ENCODE data around the gene ACBD6.
"Not testable (repeated sequence)": the region's sequence is repeated elsewhere in the genome, so short reads cannot be mapped to it uniquely, and the experiment has no call there.

ACBD6 gene

GRCh38 chr1:180482425-180483275 is 19.7 kb downstream of the ACBD6 start:
- Histone ChIP-seq H3K4me3 (ENCODE audit: low read depth in 1 of 2, low read length in 2 of 2) (no peak overlapping the region), H3K27me3 (ENCODE audit: low read depth, low read length) (no peaks in the 10 kb centered on the region), H3K4me1 (ENCODE audit: control insufficient read depth in 1 of 2, insufficient read depth in 2 of 2, low read length in 2 of 2) (peaks cover 0 to 3% of the 10 kb centered on the region in 2 donors), H3K36me3 (ENCODE audit: control insufficient read depth in 1 of 2, insufficient read depth in 2 of 2, low read length in 2 of 2) (peaks cover 12 to 21% of the 10 kb centered on the region in 2 donors), H3K9me3 (ENCODE audit: control insufficient read depth in 1 of 2, low read length in 2 of 2) (no peaks in the 10 kb centered on the region), H3K27ac (ENCODE audit: low read length) (no peak overlapping the region)

DNA sequence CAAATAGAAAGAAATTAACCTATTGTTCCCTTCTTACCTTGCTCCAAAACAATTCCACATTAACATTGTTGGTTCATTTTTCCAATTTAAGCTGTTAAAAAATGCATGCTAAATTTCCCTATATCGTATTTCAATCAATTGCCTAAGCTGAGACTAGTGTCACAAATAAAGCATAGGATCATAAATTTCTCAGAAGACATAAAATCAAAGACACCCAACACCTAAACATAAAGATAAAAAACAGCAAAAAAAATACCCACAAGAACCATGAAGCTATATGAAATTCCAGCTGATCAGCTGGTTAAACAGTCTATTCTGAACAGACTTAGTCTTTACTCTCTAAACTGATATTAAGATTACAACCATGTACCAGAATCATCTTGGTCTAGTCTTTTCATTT is 32.3 kb downstream of the ACBD6 start:
- H3K36me3 ChIP-seq (ENCODE audit: control insufficient read depth in 1 of 2, insufficient read depth in 2 of 2, low read length in 2 of 2): peaks cover 0 to 4% of the 10 kb centered on the region in 2 donors
- H3K4me1 ChIP-seq (ENCODE audit: control insufficient read depth in 1 of 2, insufficient read depth in 2 of 2, low read length in 2 of 2): no peaks in the 10 kb centered on the region
- no peak overlapping the region for H3K27ac ChIP-seq (ENCODE audit: low read length)
- H3K4me3 ChIP-seq (ENCODE audit: low read depth in 1 of 2, low read length in 2 of 2): no peak overlapping the region
- no peaks in the 10 kb centered on the region for H3K27me3 ChIP-seq (ENCODE audit: low read depth, low read length)
- peaks cover 0 to 4% of the 10 kb centered on the region in 2 donors for H3K9me3 ChIP-seq (ENCODE audit: control insufficient read depth in 1 of 2, low read length in 2 of 2)

DNA sequence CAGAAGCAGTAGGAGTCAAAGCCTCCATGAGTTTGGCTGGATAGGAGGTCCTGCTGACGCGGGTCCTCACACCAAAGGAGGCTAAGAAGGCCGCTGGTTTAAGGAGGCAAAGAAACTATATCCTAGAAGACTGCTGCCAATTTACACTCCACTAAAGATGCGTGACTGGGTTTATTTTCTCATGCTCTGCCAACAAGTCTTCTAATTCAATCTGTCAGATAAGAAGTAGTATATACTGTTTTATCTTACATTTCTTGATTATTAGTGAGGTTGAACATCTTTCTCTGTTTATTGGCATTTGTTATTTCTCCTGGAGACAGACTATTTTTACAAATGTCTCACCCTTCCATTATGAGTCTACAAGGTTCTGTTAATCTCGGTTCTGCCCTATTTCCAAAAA is 34.1 kb downstream of the ACBD6 start:
- Histone ChIP-seq H3K4me3 (ENCODE audit: low read depth in 1 of 2, low read length in 2 of 2) (no peak overlapping the region), H3K9me3 (ENCODE audit: control insufficient read depth in 1 of 2, low read length in 2 of 2) (peaks cover 0 to 13% of the 10 kb centered on the region in 2 donors), H3K27me3 (ENCODE audit: low read depth, low read length) (no peaks in the 10 kb centered on the region), H3K36me3 (ENCODE audit: control insufficient read depth in 1 of 2, insufficient read depth in 2 of 2, low read length in 2 of 2) (peaks cover 0 to 4% of the 10 kb centered on the region in 2 donors), H3K27ac (ENCODE audit: low read length) (no peak overlapping the region), H3K4me1 (ENCODE audit: control insufficient read depth in 1 of 2, insufficient read depth in 2 of 2, low read length in 2 of 2) (no peaks in the 10 kb centered on the region)

DNA sequence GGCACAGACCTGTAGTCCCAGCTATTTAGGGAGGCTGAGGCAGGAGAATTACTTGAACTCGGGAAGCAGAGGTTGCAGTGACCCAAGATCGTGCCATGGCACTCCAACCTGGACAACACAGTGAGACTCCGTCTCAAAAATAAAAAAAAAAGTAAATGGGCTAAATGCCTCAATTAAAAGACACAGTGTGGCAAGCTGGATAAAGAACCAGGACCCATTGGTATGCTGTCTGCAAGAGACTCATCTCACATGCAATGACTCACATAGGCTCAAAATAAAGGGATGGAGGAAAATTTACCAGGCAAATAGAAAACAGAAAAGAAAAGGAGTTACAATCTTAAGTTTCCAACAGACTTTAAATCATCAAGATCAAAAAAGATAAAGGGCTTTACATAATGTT is 40.3 kb downstream of the ACBD6 start:
- no peaks in the 10 kb centered on the region for H3K27me3 ChIP-seq (ENCODE audit: low read depth, low read length)

GRCh38 chr1:180461682-180462081 is 40.7 kb downstream of the ACBD6 start:
- peaks cover 0 to 29% of the 10 kb centered on the region in 2 donors for H3K9me3 ChIP-seq (ENCODE audit: control insufficient read depth in 1 of 2, low read length in 2 of 2)
- H3K27me3 ChIP-seq (ENCODE audit: low read depth, low read length); H3K36me3 ChIP-seq (ENCODE audit: control insufficient read depth in 1 of 2, insufficient read depth in 2 of 2, low read length in 2 of 2); H3K4me3 ChIP-seq (ENCODE audit: low read depth in 1 of 2, low read length in 2 of 2); H3K27ac ChIP-seq (ENCODE audit: low read length); H3K4me1 ChIP-seq (ENCODE audit: control insufficient read depth in 1 of 2, insufficient read depth in 2 of 2, low read length in 2 of 2): not testable (repeated sequence)

More for the DNA sequence above, 40.3 kb downstream of the ACBD6 start:
- H3K9me3 ChIP-seq (ENCODE audit: control insufficient read depth in 1 of 2, low read length in 2 of 2): peaks cover 0 to 29% of the 10 kb centered on the region in 2 donors
- H3K4me3 ChIP-seq (ENCODE audit: low read depth in 1 of 2, low read length in 2 of 2): no peak overlapping the region
- H3K4me1 ChIP-seq (ENCODE audit: control insufficient read depth in 1 of 2, insufficient read depth in 2 of 2, low read length in 2 of 2): no peaks in the 10 kb centered on the region
- no peak overlapping the region for H3K27ac ChIP-seq (ENCODE audit: low read length)
- H3K36me3 ChIP-seq (ENCODE audit: control insufficient read depth in 1 of 2, insufficient read depth in 2 of 2, low read length in 2 of 2): peaks cover 0 to 4% of the 10 kb centered on the region in 2 donors

- Histone ChIP-seq H3K36me3 (ENCODE audit: control insufficient read depth in 1 of 2, insufficient read depth in 2 of 2, low read length in 2 of 2) (no peaks in the 10 kb centered on the region), H3K27me3 (ENCODE audit: low read depth, low read length) (no peaks in the 10 kb centered on the region), H3K4me1 (ENCODE audit: control insufficient read depth in 1 of 2, insufficient read depth in 2 of 2, low read length in 2 of 2) (no peaks in the 10 kb centered on the region), H3K9me3 (ENCODE audit: control insufficient read depth in 1 of 2, low read length in 2 of 2) (peaks cover 0 to 21% of the 10 kb centered on the region in 2 donors), H3K27ac (ENCODE audit: low read length) (no peak overlapping the region), H3K4me3 (ENCODE audit: low read depth in 1 of 2, low read length in 2 of 2) (no peak overlapping the region)
Observed at GRCh38 chr1:180458807-180459206, 43.6 kb downstream of the ACBD6 start.

- H3K27ac ChIP-seq (ENCODE audit: low read length): no peak overlapping the region
- H3K36me3 ChIP-seq (ENCODE audit: control insufficient read depth in 1 of 2, insufficient read depth in 2 of 2, low read length in 2 of 2): peaks cover 0 to 9% of the 10 kb centered on the region in 2 donors
- no peak overlapping the region for H3K4me3 ChIP-seq (ENCODE audit: low read depth in 1 of 2, low read length in 2 of 2)
- no peaks in the 10 kb centered on the region for H3K4me1 ChIP-seq (ENCODE audit: control insufficient read depth in 1 of 2, insufficient read depth in 2 of 2, low read length in 2 of 2)
- no peaks in the 10 kb centered on the region for H3K27me3 ChIP-seq (ENCODE audit: low read depth, low read length)
- H3K9me3 ChIP-seq (ENCODE audit: control insufficient read depth in 1 of 2, low read length in 2 of 2): peaks cover 0 to 12% of the 10 kb centered on the region in 2 donors
Observed at GRCh38 chr1:180456191-180456590, 46.2 kb downstream of the ACBD6 start.

- Histone ChIP-seq H3K27ac (ENCODE audit: low read length) (no peak overlapping the region), H3K4me1 (ENCODE audit: control insufficient read depth in 1 of 2, insufficient read depth in 2 of 2, low read length in 2 of 2) (no peaks in the 10 kb centered on the region), H3K36me3 (ENCODE audit: control insufficient read depth in 1 of 2, insufficient read depth in 2 of 2, low read length in 2 of 2) (peaks cover 0 to 11% of the 10 kb centered on the region in 2 donors), H3K27me3 (ENCODE audit: low read depth, low read length) (no peaks in the 10 kb centered on the region), H3K9me3 (ENCODE audit: control insufficient read depth in 1 of 2, low read length in 2 of 2) (peaks cover 0 to 12% of the 10 kb centered on the region in 2 donors), H3K4me3 (ENCODE audit: low read depth in 1 of 2, low read length in 2 of 2) (no peak overlapping the region)
Observed at GRCh38 chr1:180451504-180451903, 50.9 kb downstream of the ACBD6 start.

DNA sequence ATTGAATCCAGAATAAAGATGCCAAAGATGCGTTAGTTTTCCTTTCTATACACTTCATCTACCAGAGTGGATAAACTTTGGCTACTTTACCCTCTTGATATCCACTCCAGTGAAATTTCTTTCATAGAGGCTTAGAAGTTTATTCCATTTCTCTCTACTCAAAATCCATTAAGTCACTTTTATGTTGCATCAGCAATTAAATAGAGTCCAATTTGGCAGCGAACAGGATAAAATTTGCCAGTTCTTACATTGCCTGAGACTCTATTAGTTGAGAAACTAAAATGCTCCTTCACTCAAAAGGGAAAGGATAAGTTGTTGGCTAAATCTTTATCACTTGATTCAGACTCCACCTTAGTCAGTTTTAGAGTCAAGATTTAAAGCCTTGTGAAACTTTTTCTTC is 57.9 kb downstream of the ACBD6 start:
- H3K27ac ChIP-seq (ENCODE audit: low read length): no peak overlapping the region
- H3K9me3 ChIP-seq (ENCODE audit: control insufficient read depth in 1 of 2, low read length in 2 of 2): peaks cover 3 to 10% of the 10 kb centered on the region in 2 donors
- no peaks in the 10 kb centered on the region for H3K4me1 ChIP-seq (ENCODE audit: control insufficient read depth in 1 of 2, insufficient read depth in 2 of 2, low read length in 2 of 2)
- H3K4me3 ChIP-seq (ENCODE audit: low read depth in 1 of 2, low read length in 2 of 2): no peak overlapping the region
- no peaks in the 10 kb centered on the region for H3K36me3 ChIP-seq (ENCODE audit: control insufficient read depth in 1 of 2, insufficient read depth in 2 of 2, low read length in 2 of 2)
- H3K27me3 ChIP-seq (ENCODE audit: low read depth, low read length): no peaks in the 10 kb centered on the region

DNA sequence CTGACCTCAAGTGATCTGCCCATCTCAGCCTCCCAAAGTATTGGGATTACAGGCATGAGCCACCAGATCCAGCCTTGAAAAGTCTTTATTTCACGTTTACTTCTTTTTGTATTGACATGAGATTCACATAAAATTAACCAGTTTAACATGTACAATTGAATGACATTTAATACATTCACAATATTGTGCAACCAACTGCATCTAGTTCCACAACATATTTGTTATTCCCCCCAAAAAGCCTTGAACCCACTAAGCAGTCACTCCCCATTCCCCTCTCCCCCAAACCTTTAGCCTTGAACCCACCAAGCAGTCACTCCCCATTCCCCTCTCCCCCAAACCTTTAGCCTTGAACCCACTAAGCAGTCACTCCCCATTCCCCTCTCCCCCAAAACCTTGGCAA is 62.0 kb downstream of the ACBD6 start:
- no peaks in the 10 kb centered on the region for H3K36me3 ChIP-seq (ENCODE audit: control insufficient read depth in 1 of 2, insufficient read depth in 2 of 2, low read length in 2 of 2)
- H3K4me1 ChIP-seq (ENCODE audit: control insufficient read depth in 1 of 2, insufficient read depth in 2 of 2, low read length in 2 of 2): no peaks in the 10 kb centered on the region
- no peaks in the 10 kb centered on the region for H3K27me3 ChIP-seq (ENCODE audit: low read depth, low read length)
- no peak overlapping the region for H3K27ac ChIP-seq (ENCODE audit: low read length)
- H3K4me3 ChIP-seq (ENCODE audit: low read depth in 1 of 2, low read length in 2 of 2): no peak overlapping the region
- peaks cover 3 to 10% of the 10 kb centered on the region in 2 donors for H3K9me3 ChIP-seq (ENCODE audit: control insufficient read depth in 1 of 2, low read length in 2 of 2)

GRCh38 chr1:180435566-180435965 is 66.8 kb downstream of the ACBD6 start:
- no peaks in the 10 kb centered on the region for H3K27me3 ChIP-seq (ENCODE audit: low read depth, low read length)
- H3K27ac ChIP-seq (ENCODE audit: low read length): no peak overlapping the region
- no peak overlapping the region for H3K4me3 ChIP-seq (ENCODE audit: low read depth in 1 of 2, low read length in 2 of 2)
- H3K36me3 ChIP-seq (ENCODE audit: control insufficient read depth in 1 of 2, insufficient read depth in 2 of 2, low read length in 2 of 2): no peaks in the 10 kb centered on the region
- H3K4me1 ChIP-seq (ENCODE audit: control insufficient read depth in 1 of 2, insufficient read depth in 2 of 2, low read length in 2 of 2): no peaks in the 10 kb centered on the region
- no peaks in the 10 kb centered on the region for H3K9me3 ChIP-seq (ENCODE audit: control insufficient read depth in 1 of 2, low read length in 2 of 2)

GRCh38 chr1:180433873-180434272 is 68.5 kb downstream of the ACBD6 start:
- H3K36me3 ChIP-seq (ENCODE audit: control insufficient read depth in 1 of 2, insufficient read depth in 2 of 2, low read length in 2 of 2): no peaks in the 10 kb centered on the region
- no peak overlapping the region for H3K4me3 ChIP-seq (ENCODE audit: low read depth in 1 of 2, low read length in 2 of 2)
- no peaks in the 10 kb centered on the region for H3K4me1 ChIP-seq (ENCODE audit: control insufficient read depth in 1 of 2, insufficient read depth in 2 of 2, low read length in 2 of 2)
- H3K27ac ChIP-seq (ENCODE audit: low read length): no peak overlapping the region
- H3K9me3 ChIP-seq (ENCODE audit: control insufficient read depth in 1 of 2, low read length in 2 of 2): no peaks in the 10 kb centered on the region
- no peaks in the 10 kb centered on the region for H3K27me3 ChIP-seq (ENCODE audit: low read depth, low read length)
